Stimulated activated CD8-positive, alpha-beta memory T cell treated with anti-CD3 and anti-CD28 coated beads, Interleukin-12 subunit alpha, Interleukin-12 subunit beta, amount 100 ng/mL, for 24 hours (primary cell): ENCODE measurements around the gene INSL3.

ENCODE experiments used
- DNase-seq: peaks from one replicate; pipeline ENCODE4 v3.0.0-alpha.2; 2020; ENCODE audit errors: extremely low read depth

Gene INSL3

DNA sequence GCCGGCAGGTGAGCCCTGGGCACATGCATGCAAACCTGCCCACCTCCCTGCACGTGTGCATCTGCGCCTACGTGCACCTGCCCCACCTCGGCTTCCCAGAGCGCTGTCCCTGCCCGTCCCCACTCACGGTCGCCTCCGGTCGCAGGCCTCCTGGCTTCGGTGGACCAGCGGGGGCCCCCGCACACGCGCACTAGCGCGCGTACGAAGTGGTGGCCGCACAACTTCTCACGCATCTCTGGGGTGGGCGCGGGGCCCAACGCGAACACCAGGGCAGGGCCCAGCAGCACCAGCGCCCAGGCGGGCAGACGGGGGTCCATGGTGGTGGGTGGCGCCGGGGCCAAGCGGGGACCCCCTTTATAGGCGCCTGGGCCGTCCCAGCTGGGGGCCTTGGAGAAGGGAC, at the start of gene INSL3:
INSL3 (minus strand) TSS at position 330 of the 400 bp plus-strand sequence; CDS start at position 317, 13 bp downstream.
- DNase-seq: no peak

DNA sequence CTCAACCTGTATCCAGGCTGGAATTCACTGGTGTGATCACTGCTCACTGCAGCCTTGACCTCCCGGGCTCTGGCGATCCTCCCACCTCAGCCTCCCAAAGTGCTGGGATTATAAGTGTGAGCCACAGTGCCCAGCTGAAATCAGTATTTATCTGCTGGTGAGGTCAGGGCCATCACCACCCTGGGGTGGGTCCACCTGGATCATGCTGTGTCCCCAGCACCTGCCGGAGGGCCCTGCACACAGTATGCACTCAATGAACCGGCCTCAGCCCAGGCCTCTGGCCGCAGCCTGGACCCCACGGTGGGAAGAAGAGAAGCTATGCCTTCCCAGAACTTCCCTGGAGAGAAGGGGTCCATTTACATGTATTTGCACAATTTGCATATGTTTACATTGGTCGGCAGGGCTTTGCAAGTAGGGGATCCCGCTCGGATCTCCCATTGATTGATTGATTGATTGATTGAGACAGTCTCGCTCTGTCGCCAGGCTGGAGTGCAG, 47.8 kb upstream of the INSL3 start:
- DNase-seq: no peak

DNA sequence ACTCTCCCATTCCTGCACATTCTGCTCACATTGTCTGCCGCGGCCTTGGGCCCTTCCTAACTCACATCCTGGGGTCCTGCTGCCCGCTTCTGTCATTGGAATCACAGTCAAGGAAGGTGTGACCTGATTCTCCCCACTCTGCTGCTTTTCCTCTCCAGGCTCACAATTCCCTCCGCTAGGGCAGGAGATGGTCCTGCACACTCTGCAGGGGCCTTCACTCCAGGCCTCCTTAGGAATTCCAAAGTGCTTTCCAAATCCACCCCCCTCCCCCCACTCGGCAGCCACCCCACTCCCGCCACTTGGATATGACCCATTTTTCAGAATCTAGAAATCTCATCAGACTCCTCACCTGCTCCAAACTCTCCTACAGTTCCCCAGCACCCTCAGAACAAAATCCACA, 47.4 kb upstream of the INSL3 start:
- no peak for DNase-seq

- DNase-seq: no peak
Measured at GRCh38 chr19:17866964-17867486, 45.7 kb upstream of the INSL3 start.

GRCh38 chr19:17866312-17866963, 45.1 kb upstream of the INSL3 start:
- DNase-seq: no peak

DNA sequence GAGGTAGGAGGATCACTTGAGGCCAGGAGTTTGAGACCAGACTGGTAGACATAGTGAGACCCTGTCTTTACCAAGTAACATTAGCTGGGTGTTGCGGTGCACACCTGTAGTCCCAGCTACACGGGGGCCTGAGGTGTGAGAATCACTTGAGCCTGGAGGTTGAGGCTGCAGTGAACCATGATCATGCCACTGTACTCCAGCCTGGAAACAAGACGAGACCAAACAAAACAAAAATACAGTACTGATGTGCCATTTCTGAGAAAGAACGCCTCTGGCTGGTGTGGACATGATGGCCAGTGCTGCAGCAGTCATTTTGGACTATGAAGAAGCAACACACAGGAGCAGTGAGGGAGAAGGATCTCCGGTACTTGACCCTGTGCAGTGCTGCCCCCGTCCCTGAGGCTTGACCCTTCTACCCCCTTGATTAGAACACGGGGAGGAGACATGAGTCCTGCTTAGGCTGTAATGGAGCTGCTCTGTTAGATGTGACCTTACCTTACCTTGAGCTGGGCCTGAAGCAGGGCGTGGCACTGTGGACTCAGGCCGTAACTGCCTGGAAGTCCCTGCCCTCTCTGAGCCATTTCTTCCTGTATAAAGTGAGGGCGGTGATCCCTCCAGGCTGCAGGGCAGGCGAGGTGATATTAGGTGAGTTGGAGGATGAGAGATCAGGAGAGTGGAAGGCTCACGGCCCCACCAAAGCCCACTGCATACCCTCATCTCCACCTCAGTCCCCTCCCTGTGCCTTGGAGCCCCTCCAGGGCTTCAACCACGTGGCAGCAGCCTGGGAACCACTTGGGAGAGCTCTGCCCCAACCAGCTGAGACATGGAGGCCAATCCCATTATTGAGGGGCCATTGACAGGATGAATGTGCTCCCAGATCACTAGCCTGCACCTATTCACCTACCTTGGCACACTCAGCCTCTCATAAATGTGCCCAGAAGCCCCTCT, 44.3 kb upstream of the INSL3 start:
- DNase-seq: no peak

DNA sequence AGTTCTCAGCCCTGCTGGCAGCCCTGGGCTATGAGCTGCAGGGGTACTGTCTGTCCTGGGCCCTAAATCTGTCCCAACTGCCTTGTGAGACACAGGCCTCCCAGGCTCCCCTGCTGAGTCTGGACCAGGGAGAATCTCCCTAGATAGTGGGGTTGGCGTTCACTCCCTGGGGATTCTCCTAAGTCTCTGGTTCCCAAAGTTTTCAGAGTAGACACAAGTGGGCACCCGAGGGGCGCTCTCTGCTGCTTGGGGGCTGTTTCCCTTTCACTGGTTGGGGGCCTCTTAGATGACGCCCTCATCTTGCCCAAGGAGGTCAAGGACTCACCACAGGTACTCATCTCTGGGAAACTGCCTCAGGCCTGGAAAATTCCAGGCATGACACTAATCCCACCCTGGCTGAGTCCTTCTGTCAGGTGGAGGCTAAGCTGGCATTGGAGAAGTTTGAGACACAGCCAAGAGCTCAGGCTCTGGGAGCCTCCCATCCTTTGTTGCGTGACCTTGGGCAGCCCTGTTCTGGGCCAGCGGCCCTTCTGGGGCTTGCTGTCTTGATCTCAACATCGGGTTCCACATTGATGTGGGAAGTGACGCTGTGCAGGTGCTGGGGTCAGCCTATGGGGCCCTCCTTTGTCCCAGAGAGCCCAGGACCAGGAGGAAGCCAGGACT, 42.3 kb upstream of the INSL3 start:
- no peak for DNase-seq

DNA sequence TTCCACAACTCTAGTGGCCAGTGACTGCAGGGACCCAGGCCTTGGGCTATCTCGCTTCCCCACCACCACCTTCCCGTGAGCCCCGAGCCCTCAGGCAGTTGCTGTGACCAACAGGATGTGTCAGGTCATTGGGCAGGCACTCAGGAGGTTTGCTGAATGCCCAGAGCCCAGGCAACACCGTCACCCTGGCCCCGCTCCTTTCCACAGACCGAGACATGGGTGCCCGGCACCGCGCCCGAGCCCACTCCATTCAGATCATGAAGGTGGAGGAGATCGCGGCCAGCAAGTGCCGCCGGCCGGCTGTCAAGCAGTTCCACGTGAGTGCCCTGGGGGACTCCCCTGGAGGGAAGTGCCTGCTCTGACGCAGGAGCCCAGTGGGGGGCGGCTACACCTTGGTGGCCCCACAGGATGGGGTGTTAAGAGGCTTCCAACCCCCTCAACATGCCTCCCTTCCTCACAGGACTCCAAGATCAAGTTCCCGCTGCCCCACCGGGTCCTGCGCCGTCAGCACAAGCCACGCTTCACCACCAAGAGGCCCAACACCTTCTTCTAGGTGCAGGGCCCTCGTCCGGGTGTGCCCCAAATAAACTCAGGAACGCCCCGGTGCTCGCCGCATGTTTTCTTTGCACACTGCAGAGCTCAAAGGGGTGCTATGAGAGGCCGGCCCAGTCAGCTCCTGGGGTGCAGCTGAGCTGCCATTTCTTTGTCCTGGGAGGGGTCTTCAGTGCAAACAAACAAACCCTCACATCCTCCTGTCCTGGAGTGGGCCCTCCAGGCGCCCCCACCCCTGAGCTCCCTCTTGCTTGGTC, 41.6 kb upstream of the INSL3 start:
- DNase-seq: no peak

DNA sequence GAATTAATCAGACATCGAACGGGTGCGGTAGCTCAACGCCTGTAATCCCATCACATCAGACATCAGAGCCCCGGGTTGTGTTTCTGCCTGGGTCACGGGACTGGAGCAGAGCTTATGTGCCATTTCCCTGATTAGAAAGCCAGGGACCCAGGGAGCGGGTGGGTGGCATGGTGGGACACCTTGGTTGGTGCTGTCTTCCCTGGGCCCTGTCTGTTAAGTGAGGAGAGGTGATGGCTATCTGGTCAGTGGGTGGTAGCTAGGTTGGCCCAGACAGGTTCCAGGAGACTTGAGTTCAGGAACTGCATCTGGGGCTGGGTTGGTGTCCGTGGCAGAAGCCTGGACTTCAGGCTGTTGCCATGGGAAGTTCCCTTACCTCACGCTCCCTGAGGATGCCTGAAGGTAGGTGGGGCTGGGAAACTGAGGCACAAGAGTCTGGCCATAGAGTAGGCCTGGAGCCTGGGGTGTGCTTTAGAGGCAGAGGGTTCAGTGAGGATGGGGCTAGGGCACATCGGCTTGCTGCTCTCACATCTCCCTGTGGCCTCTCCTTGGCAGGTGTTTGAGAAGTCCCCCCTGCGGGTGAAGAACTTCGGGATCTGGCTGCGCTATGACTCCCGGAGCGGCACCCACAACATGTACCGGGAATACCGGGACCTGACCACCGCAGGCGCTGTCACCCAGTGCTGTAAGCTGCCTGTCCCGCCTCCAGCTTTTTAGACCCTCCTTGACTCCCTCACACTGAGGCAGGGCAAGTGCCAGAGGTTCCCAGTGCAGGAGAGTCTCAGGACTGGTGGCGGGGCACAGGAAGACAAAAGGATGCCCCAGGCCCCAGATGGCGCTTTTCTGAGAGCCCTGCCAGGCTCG, 40.5 kb upstream of the INSL3 start:
- DNase-seq: no peak

GRCh38 chr19:17860993-17861360, 39.7 kb upstream of the INSL3 start:
- DNase-seq: no peak

DNA sequence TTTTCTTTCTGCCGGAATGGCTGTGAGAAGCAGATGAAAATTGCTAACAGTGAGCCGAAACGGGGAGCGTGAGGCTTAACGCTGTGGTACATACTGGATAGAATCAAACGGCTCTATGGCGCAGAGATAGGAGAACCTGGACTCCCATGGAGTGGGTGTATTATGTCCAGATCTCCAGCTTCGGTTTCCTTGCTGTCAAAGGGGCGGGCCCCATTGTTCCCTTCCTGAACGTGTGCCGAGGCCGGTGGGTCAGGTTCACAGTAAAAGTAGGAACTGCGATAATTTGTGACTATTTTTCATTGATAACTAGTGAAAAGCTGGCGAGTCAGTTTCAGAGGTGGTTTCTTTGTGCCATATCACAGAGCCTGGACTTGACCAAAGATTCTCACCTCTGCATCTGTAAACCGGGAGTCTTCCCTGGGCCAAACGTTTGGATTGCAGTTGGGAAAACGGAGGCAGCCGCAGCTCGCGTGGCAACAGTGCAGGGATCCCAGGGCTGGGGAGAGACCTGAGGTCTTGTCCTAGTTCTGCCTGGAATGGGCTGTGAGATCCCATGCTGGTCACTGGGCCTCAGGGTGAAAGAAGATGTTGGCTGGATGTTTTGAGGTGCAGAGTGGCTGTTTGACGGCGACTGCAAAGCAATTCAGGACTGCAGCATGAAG, 39.1 kb upstream of the INSL3 start:
- DNase-seq: no peak

- DNase-seq: peak; percentile 97
Measured at GRCh38 chr19:17859533-17860330, 38.4 kb upstream of the INSL3 start, which contains the start of gene RPL18A. Gene RPL18A, plus strand, starts transcription at chr19:17859910. Its CDS starts 47 bp downstream, at chr19:17859957.

- DNase-seq: peak; percentile 74
Measured at GRCh38 chr19:17855280-17856152, 34.2 kb upstream of the INSL3 start.

DNA sequence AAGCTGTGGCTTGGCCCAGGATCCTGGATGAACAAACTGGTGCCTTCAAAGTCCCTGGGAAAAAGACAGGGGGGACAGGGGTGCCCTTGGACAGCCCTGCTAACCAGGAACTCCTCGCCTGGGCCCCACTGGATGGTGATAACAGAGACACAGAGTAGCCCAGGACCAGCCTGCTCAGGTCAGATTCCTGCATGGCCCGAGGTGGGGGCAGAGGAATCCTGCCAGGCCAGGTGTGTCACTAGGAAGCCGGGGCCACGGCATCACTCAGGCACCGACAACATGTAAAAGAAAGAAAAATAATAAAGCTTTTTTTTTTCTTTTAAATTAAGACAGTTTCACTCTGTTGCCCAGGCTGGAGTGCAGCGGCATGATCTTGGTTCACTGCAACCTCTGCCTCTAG, 32.7 kb upstream of the INSL3 start:
- DNase-seq: no peak

- no peak for DNase-seq
Measured at GRCh38 chr19:17848595-17849292, 27.4 kb upstream of the INSL3 start.

DNA sequence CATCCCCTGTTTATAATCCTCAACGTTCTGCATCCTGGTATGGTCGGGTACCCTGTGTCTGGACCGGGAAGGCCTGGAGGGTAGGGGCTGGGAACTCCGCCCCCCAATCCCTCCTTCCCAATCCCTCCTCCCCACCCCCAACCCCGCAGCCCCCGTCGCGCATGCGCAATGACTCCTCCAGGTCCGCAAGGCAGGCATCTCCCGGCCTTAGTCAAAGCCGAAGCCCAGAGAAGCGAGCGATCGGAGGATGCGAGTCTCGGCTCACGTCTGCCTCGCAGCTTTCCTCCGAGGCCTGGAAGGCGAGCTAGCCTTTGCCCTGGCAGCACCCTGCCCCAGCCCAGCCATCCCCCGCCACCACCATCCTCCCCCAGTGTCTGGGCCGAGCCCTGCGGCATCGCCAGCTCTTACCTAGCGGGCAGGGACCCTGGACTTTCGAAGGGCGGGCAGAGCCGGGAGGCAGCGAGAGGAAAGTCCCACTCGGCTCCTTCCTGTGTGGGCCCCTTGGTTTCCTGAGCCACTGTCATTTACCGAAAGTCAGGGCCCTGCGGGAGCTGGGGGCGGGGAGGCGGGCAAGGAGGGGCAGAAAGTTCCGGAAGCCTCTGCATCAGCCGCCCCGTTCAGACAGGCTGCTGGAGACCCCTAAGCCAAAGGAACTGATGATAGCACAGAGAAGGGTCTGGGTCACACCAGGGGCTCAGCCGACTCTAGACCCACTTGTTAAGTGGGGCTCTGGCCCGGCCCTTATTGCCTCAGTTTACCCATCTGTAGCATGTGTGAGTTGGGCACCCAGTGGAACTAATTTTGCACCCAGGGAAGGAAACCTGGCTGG, 26.4 kb upstream of the INSL3 start, which contains the start of gene JAK3:
JAK3 (minus strand) TSS at position 445 of the 829 bp plus-strand sequence. CDS start 3,565 bp downstream, outside the sequence.
- peak; percentile 75 for DNase-seq
